NCI-H69 (cell line): ENCODE results near the gene IQCE.

Experiments
- DNase-seq: peaks from one replicate; lab custom pipeline; 2025; lab: John Stamatoyannopoulos, UW

IQCE gene

DNA sequence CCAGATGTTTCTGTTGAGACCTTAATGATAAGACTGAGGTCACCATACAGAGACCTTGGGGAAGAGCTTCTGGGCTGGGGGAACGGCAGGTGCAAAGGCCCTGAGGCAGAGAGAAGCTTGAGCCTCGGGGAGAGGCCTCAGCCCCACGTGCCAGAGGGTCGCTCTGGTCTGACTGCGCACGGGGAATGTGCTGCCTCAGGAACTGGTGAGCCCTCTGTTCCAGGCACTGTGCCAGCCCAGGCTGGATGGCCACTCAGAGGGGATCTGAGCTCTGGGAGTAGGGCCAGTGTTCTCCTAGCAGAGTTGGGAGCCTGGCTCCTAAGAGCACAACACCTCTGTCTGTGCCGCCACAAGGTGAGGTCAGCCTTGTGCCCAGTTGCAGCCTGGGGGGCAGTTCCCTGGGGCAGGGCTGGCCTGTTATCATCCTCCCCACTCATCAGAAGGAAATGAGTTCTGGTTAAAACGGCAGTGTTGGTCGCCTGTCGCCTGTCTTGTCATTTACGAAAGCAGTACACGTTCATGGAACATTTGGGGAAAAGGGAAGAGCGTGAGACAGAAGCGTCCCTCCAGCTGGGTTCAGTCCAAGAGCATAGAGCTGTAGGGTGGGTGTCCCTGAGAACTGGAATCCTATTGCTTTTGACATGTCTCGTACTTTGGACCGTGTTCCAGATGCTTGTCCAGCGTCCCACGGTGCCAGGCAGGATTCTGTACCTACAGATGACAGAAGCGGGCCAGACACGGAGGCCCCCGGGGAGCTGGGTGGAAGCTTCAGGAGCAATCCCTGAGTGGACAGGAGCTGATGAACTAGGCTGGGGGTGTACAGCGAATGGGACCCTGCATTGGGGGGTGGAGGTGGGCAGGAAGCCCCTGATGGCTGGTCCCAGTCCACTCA lies 77.3 kb downstream of the IQCE start:
- DNase-seq: no peak

DNA sequence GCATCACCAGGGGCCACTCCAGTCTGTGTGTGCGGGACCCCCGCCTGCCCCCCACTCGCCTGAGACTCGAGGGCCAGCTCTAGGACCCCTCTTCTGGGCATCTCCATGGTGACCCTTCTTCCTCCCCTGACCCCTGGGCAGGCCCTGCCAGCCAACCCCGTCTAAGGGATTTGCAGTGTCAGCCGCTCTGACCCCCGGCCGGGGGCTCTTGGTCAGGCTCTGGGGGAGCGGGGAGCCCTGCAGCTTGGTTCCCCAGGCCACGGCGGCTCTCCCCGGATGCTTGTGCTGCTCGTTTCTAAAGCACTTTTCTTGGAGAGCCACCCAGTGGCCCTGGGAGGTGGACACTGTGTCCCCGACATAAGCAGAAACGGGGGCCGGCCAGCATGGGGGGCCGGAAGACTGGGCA lies 78.3 kb downstream of the IQCE start:
- no peak for DNase-seq

DNA sequence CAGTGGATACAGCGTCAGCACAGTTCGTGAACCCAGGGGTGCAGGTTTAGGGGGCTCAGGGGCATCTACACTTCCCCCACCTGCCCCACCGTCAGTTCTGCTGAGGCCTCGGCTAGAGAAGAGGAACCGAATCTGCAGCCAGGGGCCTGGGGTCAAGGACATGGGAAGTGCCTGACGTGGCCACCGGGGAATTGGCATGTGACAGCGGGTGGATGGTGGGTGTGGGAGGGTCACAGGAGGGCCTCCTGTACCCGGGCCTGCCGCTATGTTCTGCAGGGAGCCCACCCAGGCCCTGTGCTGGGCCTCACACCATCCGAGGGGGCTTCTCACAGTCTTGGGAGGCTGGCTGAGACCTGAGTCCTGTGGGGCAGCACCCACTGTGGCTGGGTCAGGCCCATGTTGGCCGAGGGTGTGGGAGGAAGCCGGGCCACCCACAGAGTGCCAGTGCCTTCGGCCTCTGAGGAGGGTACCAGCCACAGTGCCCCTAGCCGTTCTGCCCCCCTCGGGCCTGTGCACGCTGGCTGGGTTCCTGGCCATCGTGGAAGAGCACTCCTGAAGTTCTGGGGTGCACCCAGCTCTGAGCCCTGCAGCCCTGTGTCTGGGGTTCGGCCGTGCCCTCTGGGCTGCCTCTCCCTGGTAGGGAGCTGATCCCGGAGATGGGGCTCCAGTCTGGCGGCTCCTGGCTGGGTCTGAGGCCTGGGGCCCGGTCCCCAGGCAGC lies 78.9 kb downstream of the IQCE start:
- DNase-seq: no peak

DNA sequence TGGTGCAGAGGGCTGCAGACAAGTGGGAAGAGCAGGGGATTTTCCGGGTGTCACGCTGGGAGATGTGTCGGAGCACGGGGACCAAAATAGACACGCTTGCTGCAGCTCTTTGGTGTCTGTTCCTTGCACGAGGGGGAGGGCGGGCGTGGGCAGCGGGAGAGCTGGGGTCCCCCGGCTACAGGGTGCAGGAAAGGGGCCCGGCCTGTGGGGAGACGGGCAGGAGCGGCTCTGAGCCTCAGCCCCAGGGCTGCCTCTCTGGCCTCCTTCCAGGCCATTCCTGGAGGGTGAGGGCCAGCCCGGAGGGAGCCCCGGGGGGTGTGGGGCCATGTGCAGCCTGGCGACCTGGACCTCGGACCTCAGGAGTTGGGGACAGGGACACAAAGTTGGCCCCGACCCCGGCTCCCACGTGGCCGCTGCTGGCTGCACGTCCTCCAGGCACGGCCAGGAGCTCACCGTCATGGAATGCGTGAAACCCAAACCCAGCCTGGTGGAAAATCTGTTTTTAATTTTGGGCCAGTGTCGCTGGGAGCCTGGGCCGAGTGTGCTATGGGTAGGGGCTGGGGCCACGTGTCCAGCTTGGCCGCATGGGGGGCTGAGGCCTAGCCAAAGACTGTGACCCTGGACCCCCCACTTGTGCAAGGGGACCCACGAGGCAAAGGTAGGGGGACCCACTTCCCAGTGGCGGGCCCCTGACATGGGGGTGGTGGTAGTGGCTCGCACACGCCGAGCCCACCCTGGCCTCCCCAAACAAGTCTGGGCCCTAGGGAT lies 79.6 kb downstream of the IQCE start:
- no peak for DNase-seq

DNA sequence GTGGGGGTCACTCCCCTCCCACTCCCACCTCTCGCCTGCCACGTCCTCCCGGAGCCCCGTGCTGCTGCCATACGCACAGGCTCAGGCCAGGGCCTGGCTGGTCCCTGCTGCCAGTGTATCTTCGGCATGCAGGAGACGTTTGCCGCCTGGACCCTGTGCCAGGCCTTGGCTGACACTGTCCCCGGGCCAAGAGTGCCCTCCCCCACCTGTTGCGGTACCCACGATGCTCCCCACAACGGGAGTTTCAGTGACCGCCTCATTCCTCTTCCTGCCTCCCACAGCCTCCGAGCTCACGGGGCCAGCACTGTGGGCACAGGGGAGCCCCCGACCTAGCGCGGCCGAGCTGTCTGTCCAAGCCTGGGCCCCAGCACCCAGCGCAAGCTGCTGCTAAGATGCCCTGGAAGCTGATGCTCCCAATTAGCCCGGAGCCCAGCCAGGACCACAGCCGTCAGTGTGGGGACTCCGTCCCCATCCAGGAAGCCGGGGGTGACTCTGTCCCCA lies 80.5 kb downstream of the IQCE start:
- DNase-seq: no peak

DNA sequence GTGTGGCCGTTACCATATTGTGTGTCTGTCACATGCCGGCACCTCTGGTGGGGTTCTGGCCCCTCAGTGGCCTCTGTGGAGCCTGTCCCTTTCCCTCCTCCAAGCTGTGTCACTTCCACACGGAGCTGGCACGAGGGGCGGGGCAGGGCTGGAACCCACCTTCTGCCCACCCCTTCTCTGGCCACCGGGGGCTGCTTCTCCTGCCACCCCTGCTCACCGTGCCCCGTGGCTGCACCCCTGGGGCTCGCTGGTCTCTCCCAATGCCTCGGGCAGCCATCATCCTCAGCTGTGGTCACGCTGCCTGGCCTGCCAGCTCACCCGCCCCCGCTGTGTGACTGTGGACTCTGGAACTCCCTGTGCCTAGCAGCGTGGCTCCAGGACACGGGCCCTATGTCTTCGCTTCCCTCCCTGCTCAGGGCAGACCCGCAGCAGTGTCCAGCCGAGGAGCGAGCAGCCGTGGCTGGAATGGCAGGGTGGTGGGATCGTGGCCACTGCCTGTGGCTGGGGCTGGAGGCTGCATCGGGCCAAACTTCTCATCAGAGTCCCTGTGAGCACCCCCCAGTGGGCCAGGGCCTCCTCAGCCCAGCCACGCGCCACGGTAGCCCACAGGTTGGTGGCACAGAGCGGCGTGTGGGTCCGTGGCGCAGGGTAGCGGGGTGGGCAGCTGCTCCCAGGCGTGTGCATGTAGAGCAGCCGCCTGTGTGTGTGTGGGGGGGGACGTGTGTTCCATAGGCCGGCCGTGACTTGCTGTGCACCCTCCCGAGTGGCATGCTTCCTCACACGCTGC lies 81.1 kb downstream of the IQCE start:
- no peak for DNase-seq

- no peak for DNase-seq
Observed at GRCh38 chr7:2640482-2640830, 81.7 kb downstream of the IQCE start.

DNA sequence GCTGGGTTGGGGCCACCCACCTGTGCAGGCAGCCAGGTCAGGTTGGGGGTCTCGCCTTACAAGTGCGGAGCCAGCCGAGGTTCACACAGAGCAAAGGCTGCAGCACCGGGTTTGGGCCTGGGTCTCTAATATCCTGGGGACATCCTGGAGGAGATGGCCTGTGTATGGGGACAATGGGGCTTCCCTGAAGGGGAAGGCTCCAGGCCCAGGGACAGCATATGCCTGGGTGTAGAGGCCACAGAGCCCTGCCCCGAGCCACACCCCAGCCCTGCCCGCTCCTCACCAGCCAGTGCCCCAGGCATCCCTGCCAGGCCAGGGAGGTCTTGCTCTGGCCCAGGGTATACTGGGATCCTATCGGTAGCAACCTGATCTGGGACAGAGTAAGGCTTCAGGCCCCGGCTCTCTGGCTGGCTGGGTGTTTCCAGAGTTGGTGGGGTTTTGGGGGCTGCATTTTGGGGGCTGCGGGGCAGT lies 82.1 kb downstream of the IQCE start:
- no peak for DNase-seq

GRCh38 chr7:2641406-2642393 lies 82.9 kb downstream of the IQCE start:
- no peak for DNase-seq

GRCh38 chr7:2643386-2644219 lies 84.8 kb downstream of the IQCE start:
- no peak for DNase-seq

GRCh38 chr7:2644220-2644561 lies 85.4 kb downstream of the IQCE start:
- DNase-seq: no peak

GRCh38 chr7:2644562-2645273 lies 85.9 kb downstream of the IQCE start:
- no peak for DNase-seq

DNA sequence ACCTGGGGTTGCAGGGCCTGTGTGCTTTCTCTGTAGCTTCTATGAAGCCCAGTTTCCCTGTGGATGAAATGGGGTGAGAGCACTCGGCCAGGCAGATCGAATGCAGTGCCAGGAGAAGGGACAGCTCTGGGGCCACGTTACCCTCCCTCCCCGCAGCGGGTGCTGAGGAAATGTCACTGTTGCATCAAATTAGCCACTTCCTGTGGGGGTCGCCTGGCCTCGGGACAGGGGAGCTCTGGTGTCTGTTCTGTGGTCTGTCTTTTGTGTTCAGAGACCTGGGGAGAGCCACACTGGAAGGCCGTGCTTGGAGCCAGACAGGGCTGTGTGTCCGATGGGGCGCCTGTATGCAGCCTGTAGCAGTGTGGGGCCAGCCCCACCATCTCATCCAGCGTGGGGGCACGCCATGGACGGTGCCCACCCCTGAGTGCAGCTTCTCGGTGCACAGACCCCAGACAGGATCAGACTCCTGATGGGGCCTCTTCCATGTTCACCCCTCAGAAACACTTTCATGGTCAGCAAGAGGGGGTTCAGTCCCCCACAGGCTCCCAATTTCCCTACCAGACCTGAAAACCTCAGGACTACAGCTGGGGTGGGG lies 86.6 kb downstream of the IQCE start:
- no peak for DNase-seq

DNA sequence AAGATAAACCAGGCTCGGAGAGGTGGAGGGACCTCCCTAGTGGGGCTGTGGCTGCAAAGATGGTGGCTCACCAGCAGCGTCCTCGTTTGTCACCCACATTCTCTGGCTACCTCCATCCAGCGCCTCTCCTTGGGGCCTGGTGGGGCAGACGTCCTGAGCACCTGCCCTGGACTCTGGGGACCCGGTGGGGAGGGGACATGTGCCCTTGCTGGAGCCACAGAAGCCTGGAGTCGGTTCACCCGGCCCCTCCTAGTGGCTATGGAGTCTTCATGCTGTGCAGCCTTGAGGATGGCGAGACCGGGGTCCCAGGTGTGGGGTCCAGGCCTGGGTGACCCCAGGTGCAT lies 87.5 kb downstream of the IQCE start:
- DNase-seq: no peak

DNA sequence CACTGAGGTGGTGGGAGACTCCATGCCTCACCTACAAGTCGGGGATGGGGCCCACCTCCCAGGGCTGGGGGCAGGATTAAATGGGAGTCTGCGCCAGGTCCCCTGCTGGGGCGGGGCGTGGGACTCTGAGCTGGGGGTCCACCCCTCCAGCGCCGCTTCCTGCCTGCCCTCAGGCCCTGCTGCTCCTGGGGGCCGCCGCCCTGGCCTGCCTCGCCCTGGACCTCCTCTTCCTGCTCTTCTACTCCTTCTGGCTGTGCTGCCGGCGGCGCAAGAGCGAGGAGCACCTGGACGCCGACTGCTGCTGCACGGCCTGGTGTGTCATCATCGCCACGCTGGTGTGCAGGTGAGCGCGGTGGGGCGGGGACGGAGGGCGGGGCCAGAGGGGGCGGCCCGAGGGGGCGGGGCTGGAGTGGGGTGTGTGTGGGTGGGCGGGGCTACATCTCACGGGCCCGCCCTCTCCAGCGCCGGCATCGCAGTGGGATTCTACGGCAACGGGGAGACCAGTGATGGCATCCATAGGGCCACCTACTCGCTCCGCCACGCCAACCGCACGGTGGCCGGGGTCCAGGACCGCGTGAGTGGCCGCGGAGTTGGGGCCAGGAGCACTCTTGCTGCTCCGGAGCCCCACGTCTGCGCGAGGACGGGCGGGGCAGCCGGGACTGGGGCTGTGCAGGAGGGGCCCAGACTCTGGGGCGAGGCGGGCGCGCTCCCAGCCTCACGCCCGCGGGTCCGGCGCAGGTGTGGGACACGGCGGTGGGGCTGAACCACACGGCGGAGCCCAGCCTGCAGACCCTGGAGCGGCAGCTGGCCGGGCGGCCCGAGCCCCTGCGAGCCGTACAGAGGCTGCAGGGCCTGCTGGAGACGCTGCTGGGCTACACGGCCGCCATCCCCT lies 88.1 kb downstream of the IQCE start:
- DNase-seq: no peak

GRCh38 chr7:2647594-2648172 lies 88.9 kb downstream of the IQCE start:
- no peak for DNase-seq

GRCh38 chr7:2649139-2649838 lies 90.5 kb downstream of the IQCE start:
- no peak for DNase-seq
